DMS153 (cell line): Measurements from ENCODE around the gene IPO11.
"Not testable (repeated sequence)": the region's sequence is repeated elsewhere in the genome, so short reads cannot be mapped to it uniquely, and the experiment has no call there.

ENCODE experiments used
- DNase-seq: peaks from one replicate; lab custom pipeline; 2025; lab: John Stamatoyannopoulos, UW

IPO11 gene

GRCh38 chr5:62450259-62450658 is 37.7 kb downstream of the IPO11 start:
- DNase-seq: no peak

GRCh38 chr5:62457071-62457470 is 44.5 kb downstream of the IPO11 start:
- no peak for DNase-seq

DNA sequence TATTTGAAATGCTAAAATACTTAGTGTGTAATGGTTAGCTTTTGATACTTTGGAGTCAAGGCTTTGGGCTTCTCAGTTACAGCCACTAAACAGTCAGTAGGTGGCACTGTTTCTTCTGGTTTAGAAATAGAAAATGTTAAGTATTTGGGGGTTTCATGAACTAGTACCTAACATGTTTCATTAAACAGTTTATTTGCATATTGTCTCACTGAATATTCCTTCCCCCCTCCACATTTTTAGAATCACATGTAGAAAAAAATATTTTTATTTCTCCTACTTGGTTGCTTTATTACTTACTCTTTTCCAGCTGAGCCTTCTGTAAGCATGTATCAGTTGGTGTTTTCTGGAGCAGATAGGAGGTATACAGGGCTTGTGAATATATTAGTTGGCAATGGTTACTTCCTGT is 48.0 kb downstream of the IPO11 start:
- DNase-seq: no peak

DNA sequence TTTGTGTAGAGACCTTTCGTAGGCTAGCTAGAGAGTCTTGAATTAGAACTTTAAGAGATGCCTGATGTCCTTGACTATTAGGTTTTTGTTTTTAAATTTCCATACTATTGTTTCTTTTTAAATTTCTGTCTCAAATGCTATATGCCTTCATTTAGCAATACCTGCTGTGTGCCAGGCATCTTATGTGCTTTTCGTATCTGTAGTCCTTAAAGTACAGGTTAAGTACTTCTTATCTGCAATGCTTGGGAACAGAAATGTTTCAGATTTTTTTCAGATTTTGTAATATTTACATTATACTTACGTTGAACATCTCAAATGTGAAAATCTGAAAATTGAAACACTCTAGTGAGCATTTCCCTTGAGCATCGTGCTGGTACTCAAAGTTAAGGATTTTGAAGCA is 49.0 kb downstream of the IPO11 start:
- DNase-seq: no peak

DNA sequence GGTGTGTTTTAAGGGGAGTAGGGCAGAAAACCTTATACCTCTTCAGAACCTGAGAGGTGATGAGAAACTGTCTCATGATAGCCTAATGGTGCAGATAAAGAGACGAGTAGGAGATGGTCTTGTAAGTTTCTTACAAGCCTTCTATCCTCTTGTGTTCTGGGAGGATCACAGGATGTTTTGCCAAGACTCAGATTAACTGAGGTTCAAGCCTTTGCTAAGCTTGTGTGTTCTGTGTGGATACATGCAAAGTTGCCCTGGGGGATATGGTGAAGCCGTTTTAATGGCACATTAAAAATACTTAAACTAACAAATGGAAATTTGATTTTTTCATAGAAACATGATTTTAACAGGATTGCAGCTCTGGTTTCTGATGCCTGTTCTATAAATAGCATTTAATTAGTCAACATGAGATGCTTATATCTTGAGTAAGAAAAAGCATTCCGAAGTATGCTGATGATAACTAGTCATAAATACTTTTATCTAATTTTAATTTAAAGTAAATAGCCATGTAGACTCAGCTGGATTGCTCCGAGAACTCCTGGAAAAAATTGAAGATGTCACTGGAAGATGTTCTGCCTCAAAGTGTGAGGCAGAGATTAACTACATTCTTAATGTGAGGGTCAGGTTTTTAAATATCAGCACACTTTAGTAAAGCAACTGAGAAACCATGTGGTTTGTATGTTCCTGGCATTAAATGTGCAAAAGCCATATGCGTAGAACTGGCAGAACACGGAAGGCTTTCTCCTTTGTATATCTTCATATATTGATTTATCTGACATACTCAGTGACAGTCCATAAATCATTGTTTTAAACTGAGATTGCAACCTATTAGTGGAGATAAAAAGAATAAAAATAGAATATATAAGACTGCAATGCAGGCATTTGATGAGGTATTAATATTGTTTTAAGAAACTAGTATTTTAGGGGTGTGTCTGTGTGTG is 53.7 kb downstream of the IPO11 start:
- no peak for DNase-seq

DNA sequence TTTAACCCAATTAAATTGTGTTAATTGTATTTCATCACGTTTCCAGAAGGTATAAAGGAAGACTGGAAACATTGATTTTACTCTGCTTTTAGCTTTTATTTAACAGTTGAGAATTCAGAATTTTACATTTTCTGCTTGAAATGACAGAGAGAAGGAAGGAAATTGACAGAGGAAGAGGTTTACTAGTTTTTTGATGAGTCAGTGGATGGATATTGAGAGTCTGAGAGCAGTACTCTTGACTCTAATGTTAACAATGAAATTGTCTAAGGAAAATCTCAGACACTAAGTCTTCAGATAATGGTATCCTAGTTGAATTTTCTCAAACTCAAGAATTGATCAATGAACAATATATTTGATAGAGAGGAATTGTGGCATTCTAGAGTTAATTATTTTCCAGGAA is 60.6 kb downstream of the IPO11 start:
- DNase-seq: no peak

GRCh38 chr5:62475072-62475471 is 62.5 kb downstream of the IPO11 start:
- DNase-seq: no peak

- DNase-seq: no peak
These were observed 65.2 kb downstream of the IPO11 start for GRCh38 chr5:62477801-62478200.

- no peak for DNase-seq
These were observed 71.0 kb downstream of the IPO11 start for GRCh38 chr5:62483556-62483955.

DNA sequence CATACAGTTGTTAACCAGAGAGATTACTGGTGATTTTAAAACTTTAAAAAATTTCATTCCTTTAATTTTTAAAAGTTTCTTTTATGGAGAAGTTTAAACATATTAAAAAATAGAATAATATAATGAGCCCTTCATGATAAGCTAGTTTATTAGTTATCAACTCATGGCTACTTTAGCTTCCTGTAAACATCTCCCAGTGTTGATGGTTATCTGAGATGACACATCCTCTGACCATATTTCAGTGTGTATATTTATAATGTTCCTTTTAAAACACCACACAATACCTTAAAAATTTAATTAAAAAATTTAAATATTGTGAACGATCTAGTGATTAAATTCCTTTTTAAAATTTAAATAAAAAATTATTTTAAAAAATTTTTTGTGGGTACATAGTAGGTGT is 74.1 kb downstream of the IPO11 start:
- no peak for DNase-seq

- no peak for DNase-seq
These were observed 76.0 kb downstream of the IPO11 start for GRCh38 chr5:62488531-62488930.

GRCh38 chr5:62489471-62489870 is 76.9 kb downstream of the IPO11 start:
- no peak for DNase-seq

GRCh38 chr5:62494772-62495171 is 82.2 kb downstream of the IPO11 start:
- no peak for DNase-seq

DNA sequence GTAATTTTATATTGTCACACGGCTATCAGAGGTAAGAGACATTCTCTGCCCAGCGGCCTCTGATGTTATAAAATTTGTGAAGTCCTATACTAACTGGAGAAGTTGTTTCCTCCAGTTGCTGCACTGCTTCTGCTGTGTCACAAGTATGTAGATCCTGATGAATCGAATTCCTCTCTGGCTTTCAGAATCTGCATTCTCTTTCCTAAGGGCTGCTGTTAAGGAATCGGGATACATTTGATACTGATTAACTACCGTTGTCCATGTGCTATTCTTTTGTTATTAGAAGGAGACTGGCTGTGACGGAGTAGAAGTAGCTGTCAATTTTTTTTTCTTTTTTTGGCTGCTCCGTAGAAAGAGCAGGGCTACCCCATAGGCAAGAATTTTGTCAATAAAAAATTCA is 84.3 kb downstream of the IPO11 start:
- DNase-seq: no peak

GRCh38 chr5:62498961-62499360 is 86.4 kb downstream of the IPO11 start:
- DNase-seq: no peak

- no peak for DNase-seq
These were observed 87.2 kb downstream of the IPO11 start for GRCh38 chr5:62499756-62500155.

DNA sequence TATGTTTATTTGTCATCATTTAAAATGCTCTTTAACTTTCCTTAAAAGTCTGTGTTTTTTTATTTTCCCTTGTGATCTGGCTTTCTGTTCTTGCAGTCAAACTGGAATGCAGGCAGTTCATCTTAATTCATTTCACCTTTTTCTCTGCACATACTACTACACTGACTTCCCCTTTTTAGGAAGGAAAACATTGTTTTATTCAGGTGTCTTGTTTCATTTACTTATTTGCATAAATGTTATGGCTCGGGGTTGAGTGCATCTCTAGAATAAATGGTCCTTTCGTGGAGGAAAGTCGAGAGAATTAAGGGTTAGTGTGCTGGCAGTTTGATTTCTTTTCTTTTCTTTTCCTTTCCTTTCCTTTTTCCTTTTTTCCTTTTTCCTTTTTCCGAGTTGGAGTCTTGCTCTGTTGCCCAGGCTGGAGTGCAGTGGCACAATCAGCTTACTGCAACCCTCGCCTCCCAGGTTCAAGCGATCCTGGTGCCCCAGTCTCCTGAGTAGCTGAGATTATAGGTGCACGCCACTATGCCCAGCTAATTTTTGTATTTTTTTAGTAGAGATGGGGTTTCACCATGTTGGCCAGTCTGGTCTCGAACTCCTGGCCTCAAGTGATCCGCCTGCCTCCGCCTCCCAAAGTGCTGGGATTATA is 90.0 kb downstream of the IPO11 start:
- no peak for DNase-seq

- no peak for DNase-seq
These were observed 91.6 kb downstream of the IPO11 start for GRCh38 chr5:62504129-62504528.

- no peak for DNase-seq
These were observed 94.3 kb downstream of the IPO11 start for GRCh38 chr5:62506659-62507460.

GRCh38 chr5:62508760-62509159 is 96.2 kb downstream of the IPO11 start:
- not testable (repeated sequence) for DNase-seq

- no peak for DNase-seq
These were observed 97.2 kb downstream of the IPO11 start for GRCh38 chr5:62509806-62510205.

GRCh38 chr5:62513085-62513484 is 100.5 kb downstream of the IPO11 start:
- DNase-seq: not testable (repeated sequence)
